ENCODE results near the gene PDS5A. TPM values are rescaled to one million over a fixed set of nuclear protein-coding genes. Genes with fewer than 3 reads are reported as not detected.

Gene PDS5A
- total and polyA plus RNA-seq, 4 donors = 21.2 to 121 (median 42.3) TPM

DNA sequence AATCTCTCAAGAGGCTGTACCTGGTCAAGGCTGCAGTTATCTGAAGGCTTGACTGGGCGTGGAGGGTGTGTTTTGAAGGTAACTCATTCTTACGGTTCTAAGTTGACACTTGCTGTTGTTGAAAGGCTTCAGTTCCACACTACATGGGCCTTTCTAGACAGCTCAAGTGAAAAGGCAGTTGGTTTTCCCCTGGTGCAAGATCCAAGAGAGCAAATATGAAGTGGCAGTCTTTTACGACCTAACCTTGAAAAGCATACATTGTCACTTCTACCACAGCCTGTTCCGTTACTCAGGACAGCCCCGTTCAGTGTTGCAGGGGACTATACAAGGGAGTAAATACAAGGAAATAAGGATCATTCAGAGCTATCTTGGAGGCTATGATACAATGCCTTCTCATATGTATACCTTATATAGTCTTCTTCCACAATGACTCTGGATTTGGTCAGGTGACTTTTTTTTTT lies 46.2 kb downstream of the PDS5A start:
- Histone ChIP-seq H3K36me3 (ENCODE audit: control insufficient read depth in 4 of 4, insufficient read depth in 4 of 4, low read length in 4 of 4) (peaks cover 2 to 11% (median 3%) of the 10 kb centered on the region in 4 donors), H3K27ac (ENCODE audit: low read depth in 1 of 2, low read length in 1 of 2) (no peak overlapping the region), H3K9ac (ENCODE audit: insufficient read depth in 1 of 2, low read length in 2 of 2) (no peak overlapping the region), H3K4me3 (no peak overlapping the region), H3K27me3 (ENCODE audit: control insufficient read depth in 3 of 3, insufficient read depth in 3 of 3, low read length in 2 of 3) (no peaks in the 10 kb centered on the region), H3K4me1 (ENCODE audit: control insufficient read depth in 5 of 5, insufficient read depth in 5 of 5, low read length in 5 of 5) (peaks cover 5 to 14% (median 7%) of the 10 kb centered on the region in 5 donors), H3K9me3 (ENCODE audit: control insufficient read depth in 4 of 4, insufficient read depth in 3 of 4, low read length in 3 of 4) (no peaks in the 10 kb centered on the region)
- TF ChIP-seq, protein P1, sequence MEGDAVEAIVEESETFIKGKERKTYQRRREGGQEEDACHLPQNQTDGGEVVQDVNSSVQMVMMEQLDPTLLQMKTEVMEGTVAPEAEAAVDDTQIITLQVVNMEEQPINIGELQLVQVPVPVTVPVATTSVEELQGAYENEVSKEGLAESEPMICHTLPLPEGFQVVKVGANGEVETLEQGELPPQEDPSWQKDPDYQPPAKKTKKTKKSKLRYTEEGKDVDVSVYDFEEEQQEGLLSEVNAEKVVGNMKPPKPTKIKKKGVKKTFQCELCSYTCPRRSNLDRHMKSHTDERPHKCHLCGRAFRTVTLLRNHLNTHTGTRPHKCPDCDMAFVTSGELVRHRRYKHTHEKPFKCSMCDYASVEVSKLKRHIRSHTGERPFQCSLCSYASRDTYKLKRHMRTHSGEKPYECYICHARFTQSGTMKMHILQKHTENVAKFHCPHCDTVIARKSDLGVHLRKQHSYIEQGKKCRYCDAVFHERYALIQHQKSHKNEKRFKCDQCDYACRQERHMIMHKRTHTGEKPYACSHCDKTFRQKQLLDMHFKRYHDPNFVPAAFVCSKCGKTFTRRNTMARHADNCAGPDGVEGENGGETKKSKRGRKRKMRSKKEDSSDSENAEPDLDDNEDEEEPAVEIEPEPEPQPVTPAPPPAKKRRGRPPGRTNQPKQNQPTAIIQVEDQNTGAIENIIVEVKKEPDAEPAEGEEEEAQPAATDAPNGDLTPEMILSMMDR (IDR thresholded peaks at IDR 0.05; ENCODE audit: control extremely low read depth, extremely low read depth) = no peak
- 68 to 87% methylated on average over 5 of the region's 5 CpGs for WGBS, 2 donors
- DNase-seq = no peak
- no peak for ATAC-seq (ENCODE audit: insufficient read depth, low FRiP score)

DNA sequence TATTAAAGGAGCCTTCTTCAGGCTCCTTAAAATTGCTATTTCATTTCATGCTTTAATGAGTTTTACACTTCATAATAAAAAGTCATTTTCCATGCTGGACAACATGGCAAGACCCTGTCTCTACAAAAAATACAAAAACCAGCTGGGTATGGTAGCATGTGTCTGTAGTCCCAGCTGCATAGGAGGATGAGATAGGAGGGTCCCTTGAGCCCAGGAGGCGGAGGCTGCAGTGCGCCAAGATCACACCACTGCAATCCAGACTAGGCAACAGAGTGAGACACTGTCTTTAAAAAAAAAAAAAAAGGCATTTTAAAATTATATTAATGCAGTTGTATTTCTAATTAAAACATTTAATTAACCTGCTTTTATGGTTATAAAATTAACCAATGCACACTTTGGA lies 49.2 kb downstream of the PDS5A start:
- Histone ChIP-seq H3K9me3 (ENCODE audit: control insufficient read depth in 4 of 4, insufficient read depth in 3 of 4, low read length in 3 of 4) (no peaks in the 10 kb centered on the region), H3K4me1 (ENCODE audit: control insufficient read depth in 5 of 5, insufficient read depth in 5 of 5, low read length in 5 of 5) (peaks cover 0 to 6% (median 4%) of the 10 kb centered on the region in 5 donors), H3K27me3 (ENCODE audit: control insufficient read depth in 3 of 3, insufficient read depth in 3 of 3, low read length in 2 of 3) (no peaks in the 10 kb centered on the region), H3K9ac (ENCODE audit: insufficient read depth in 1 of 2, low read length in 2 of 2) (no peak overlapping the region), H3K4me3 (no peak overlapping the region), H3K27ac (ENCODE audit: low read depth in 1 of 2, low read length in 1 of 2) (no peak overlapping the region), H3K36me3 (ENCODE audit: control insufficient read depth in 4 of 4, insufficient read depth in 4 of 4, low read length in 4 of 4) (peaks cover 2 to 11% (median 7%) of the 10 kb centered on the region in 4 donors)
- DNase-seq = no peak
- WGBS, 2 donors = 94 to 100% methylated on average over 2 of the region's 2 CpGs
- no peak for ATAC-seq (ENCODE audit: insufficient read depth, low FRiP score)
- TF ChIP-seq, protein P1 (IDR thresholded peaks at IDR 0.05; ENCODE audit: control extremely low read depth, extremely low read depth) = no peak

DNA sequence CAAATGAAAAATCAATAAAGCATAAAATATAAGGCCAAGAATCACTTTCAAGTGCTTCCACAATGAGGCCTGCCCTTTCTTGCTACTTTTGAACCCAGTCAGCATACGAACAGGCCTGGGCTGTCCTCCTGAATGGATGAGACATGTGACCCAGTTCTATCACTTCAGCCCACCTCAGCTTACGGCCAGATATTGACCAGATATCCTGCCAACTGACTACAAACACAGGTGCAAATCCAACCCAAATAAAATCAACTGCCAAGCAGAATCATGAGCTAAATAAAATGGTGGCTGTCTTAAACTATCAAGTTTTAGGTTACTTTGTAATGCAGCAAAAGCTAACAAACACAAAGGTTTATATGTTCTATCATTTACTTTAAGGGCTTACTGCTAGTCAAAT lies 53.7 kb downstream of the PDS5A start:
- Histone ChIP-seq H3K4me1 (ENCODE audit: control insufficient read depth in 5 of 5, insufficient read depth in 5 of 5, low read length in 5 of 5) (peaks cover 0 to 16% (median 1%) of the 10 kb centered on the region in 5 donors), H3K4me3 (no peak overlapping the region), H3K9ac (ENCODE audit: insufficient read depth in 1 of 2, low read length in 2 of 2) (no peak overlapping the region), H3K36me3 (ENCODE audit: control insufficient read depth in 4 of 4, insufficient read depth in 4 of 4, low read length in 4 of 4) (peaks cover 2 to 10% (median 6%) of the 10 kb centered on the region in 4 donors), H3K27me3 (ENCODE audit: control insufficient read depth in 3 of 3, insufficient read depth in 3 of 3, low read length in 2 of 3) (no peaks in the 10 kb centered on the region), H3K27ac (ENCODE audit: low read depth in 1 of 2, low read length in 1 of 2) (no peak overlapping the region), H3K9me3 (ENCODE audit: control insufficient read depth in 4 of 4, insufficient read depth in 3 of 4, low read length in 3 of 4) (no peaks in the 10 kb centered on the region)
- DNase-seq (no peak), ATAC-seq (ENCODE audit: insufficient read depth, low FRiP score) (no peak)
- 90 to 95% methylated on average over 2 of the region's 2 CpGs for WGBS, 2 donors
- TF ChIP-seq, protein P1 (IDR thresholded peaks at IDR 0.05; ENCODE audit: control extremely low read depth, extremely low read depth) = no peak

DNA sequence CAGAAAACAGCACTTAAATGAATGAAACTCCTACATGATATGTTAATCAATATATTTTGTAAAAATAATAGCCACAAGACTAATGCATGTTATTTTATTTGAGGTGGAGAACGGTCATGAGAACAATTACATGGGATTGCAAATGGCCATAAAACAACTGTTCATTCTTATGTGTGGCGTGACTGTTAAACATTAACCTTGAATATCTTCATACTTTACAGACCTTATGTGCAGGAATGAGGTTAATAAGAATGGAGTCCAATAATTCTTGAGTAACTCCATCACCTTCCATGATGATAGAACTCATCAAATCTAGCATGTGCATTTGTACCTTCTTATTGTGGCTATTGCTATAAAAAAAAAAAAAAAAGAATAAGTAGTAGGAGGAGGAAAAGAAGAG lies 55.3 kb downstream of the PDS5A start:
- WGBS, 2 donors = 95% methylated on average over 2 of the region's 2 CpGs
- ATAC-seq (ENCODE audit: insufficient read depth, low FRiP score) (no peak), DNase-seq (no peak)
- H3K27ac ChIP-seq (ENCODE audit: low read depth in 1 of 2, low read length in 1 of 2) = no peak overlapping the region
- no peak overlapping the region for H3K4me3 ChIP-seq
- no peaks in the 10 kb centered on the region for H3K27me3 ChIP-seq (ENCODE audit: control insufficient read depth in 3 of 3, insufficient read depth in 3 of 3, low read length in 2 of 3)
- TF ChIP-seq, protein P1 (IDR thresholded peaks at IDR 0.05; ENCODE audit: control extremely low read depth, extremely low read depth) = no peak
- H3K9me3 ChIP-seq (ENCODE audit: control insufficient read depth in 4 of 4, insufficient read depth in 3 of 4, low read length in 3 of 4) = no peaks in the 10 kb centered on the region
- H3K36me3 ChIP-seq (ENCODE audit: control insufficient read depth in 4 of 4, insufficient read depth in 4 of 4, low read length in 4 of 4) = peaks cover 4 to 9% (median 6%) of the 10 kb centered on the region in 4 donors
- H3K9ac ChIP-seq (ENCODE audit: insufficient read depth in 1 of 2, low read length in 2 of 2) = no peak overlapping the region
- peaks cover 0 to 16% (median 1%) of the 10 kb centered on the region in 5 donors for H3K4me1 ChIP-seq (ENCODE audit: control insufficient read depth in 5 of 5, insufficient read depth in 5 of 5, low read length in 5 of 5)
